NOMO-1 treated with DMSO at 0.1 percent for 48 hours (cell line): ENCODE results near the gene GJB4.
"Not testable (repeated sequence)": the region's sequence is repeated elsewhere in the genome, so short reads cannot be mapped to it uniquely, and the experiment has no call there.

ENCODE experiments used
- DNase-seq: peaks from one replicate; lab custom pipeline; 2025; ENCODE audit not compliant: unreplicated experiment; lab: John Stamatoyannopoulos, UW

The GJB4 gene

DNA sequence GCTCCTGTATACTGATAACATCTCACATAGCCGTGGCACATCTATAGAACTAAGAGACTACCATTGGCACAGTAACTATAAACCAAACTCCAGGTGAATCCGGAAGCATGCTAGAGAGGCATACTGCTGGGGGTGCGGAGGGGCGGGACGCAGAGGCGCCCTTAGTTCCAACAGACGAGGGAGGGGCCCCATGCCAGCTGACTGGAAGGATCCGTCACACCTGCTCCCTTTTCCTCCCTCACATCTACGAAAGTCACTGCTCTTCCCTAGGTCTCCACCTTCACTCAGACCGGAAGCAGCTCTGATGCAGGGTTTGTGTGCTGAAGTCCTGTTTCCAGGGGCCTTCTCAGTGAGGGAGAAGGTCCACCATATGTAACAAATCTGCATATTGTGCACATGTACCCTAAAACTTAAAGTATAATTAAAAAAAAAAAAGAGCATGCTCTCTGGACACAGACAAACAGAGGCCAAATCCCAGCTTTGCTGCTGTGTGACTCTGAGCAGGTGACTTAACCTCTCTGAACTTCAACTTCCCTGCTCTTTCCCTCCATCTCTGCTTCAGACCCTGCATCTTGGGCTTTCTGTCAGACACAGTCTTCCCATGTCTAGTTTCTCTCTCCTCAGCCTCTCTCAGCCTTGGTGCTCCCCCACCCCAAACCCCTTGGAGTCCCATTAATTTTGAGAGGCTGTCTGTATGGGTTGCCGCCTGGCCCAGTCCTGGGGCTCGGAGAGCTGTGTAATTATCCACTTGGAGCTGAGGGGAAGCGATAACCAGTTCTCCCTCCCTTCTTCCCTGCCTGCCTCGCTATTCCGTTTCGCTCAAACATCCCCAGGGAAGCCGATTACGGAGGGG lies 12.5 kb upstream of the GJB4 start:
- DNase-seq = no peak

DNA sequence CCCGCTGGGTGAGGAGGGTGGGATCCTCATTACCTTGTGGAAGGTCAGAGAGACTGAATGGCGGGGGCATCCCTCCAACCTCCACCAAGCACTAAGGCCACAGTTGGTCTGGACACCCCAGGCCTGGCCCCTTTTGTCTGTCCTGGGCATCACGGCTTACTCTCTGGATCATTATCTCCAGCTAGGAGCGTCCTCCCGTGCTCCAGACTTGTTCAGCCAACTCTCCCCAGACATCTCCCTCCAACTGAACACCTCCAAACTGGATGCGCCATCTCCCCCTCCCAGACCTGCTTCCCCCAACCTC lies 11.9 kb upstream of the GJB4 start:
- no peak for DNase-seq

DNA sequence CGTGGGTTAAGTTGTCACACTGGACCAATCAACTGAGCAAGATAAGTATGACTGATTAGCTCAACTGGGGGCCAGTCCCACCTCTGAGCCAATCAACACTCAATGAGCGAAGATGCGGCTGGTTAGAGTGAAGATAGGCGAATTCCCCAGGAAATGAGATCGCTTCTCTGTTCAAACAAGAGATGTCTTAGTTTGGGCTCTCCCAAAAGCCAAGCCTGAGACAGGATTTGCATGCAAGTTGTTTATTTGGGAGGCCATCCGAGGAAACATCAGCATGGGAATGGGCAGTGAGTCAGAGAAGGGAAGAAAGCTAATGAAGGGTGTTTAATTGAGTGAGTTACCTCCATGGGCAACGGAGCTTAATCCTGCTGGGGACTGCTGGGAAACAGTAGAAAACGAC lies 9.5 kb upstream of the GJB4 start:
- no peak for DNase-seq

DNA sequence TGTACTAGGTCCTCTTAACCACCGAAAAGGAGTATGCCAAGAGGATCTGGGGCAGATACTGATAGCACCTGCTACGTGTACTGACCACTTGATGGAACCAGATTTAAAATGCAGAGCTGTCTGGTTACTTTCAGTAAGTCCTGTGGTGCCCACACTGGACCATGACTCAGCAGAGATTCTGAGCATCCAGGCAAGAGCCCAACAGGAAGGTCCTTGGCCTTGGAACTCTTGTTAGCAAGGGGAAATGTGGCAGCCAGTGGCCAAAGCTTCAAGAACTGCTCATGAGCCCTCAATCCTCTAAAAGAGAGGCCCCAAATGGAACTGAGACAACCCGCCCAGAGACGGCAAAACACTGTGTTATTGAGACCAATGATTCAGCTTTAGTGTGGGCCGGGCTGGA lies 8.9 kb upstream of the GJB4 start:
- no peak for DNase-seq

DNA sequence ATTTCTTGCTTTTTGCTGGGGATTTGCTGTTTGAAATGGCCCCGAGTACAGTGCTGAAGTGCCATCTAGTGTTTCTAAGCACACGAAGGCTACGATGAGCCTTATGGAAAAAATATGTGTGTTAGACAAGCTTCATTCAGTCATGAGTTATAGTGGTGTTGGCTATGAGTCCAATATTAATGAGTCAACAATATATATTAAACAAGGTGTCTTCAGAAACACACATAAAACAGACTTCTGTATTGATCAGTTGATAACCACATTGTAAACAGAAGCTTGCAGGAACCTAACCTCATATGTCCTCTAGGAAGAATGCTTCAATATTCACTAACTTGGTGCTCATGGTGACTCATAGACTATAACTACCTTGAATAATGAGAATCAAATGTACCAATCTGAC lies 6.4 kb upstream of the GJB4 start:
- DNase-seq = no peak

DNA sequence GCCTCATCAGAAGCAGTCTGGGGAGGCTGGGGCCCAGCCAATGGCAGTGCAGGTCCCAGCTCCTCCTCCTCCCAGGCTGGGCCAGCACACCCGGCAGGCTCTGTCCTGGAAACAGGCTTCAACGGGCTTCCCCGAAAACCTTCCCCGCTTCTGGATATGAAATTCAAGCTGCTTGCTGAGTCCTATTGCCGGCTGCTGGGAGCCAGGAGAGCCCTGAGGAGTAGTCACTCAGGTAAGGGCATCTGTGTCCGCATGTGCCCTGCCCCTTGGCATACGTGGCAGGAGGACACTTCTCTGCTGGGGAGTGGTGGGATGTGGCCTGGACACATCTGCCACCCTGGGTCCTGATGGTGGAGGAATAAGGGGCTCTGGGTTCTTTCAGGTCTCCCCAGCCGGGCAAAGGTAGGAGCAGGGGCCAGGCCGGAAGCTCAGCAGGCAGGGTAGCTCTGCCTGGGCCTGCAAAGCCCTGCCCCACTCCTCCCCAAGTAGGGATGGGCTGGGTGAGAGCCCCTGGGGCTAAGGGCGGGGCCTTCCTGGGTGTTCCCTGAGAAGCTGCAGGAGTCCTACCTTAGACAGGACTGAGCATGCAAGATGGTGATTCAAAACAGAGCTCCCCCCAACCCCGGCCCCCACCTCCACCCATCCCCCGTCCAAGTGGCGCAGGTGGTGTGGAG lies 4.4 kb upstream of the GJB4 start, which contains the start of gene GJB5:
TSS of gene GJB5 (plus strand) at position 84 of the 674 bp plus-strand sequence. CDS start 2,284 bp downstream, outside the sequence.
- no peak for DNase-seq

DNA sequence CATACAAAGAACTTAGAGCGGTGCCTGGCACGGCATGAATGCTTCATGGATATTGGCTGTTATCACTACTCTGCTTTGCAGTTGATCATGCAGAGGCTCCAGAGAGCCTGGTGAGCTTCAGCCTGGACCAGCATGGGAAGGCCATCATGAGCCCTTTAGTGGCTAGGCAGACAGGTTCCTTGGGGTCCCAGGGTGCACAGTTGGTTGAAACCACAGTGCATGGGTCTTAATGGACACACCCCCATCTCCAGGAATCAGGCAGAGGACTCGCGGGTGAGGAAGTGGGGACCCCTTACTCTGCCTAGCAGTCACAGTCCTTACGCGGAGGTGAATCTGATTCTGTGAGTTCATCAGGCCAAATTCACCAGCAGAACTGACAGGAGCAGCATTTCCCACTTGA lies 3.6 kb upstream of the GJB4 start:
- DNase-seq = no peak

DNA sequence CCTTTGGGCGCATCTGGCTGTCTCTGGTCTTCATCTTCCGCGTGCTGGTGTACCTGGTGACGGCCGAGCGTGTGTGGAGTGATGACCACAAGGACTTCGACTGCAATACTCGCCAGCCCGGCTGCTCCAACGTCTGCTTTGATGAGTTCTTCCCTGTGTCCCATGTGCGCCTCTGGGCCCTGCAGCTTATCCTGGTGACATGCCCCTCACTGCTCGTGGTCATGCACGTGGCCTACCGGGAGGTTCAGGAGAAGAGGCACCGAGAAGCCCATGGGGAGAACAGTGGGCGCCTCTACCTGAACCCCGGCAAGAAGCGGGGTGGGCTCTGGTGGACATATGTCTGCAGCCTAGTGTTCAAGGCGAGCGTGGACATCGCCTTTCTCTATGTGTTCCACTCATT lies 2.2 kb upstream of the GJB4 start:
- no peak for DNase-seq

DNA sequence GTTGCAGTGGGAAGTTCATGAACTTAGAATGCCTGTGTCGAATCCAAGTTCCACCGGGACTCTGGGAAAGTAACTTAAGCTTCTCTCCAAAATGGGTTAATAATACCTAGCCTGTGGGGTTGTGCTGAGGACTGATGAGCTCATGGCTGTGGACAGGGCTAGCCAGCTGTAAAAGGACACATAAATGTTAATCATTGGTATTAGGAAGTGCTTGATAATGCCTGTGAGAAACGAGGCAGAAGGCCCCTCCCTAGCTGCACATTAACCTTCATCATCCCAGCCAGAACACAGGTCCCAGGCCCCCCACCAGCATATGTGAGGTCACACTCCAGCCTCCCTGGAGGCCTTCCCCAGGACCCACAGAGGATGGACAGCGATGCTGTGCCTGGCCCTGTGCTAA lies 789 bp upstream of the GJB4 start:
- DNase-seq = no peak

DNA sequence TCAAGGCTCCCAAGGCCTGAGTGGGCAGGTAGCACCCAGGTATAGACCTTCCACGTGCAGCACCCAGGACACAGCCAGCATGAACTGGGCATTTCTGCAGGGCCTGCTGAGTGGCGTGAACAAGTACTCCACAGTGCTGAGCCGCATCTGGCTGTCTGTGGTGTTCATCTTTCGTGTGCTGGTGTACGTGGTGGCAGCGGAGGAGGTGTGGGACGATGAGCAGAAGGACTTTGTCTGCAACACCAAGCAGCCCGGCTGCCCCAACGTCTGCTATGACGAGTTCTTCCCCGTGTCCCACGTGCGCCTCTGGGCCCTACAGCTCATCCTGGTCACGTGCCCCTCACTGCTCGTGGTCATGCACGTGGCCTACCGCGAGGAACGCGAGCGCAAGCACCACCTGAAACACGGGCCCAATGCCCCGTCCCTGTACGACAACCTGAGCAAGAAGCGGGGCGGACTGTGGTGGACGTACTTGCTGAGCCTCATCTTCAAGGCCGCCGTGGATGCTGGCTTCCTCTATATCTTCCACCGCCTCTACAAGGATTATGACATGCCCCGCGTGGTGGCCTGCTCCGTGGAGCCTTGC lies 1.7 kb downstream of the GJB4 start:
- no peak for DNase-seq

DNA sequence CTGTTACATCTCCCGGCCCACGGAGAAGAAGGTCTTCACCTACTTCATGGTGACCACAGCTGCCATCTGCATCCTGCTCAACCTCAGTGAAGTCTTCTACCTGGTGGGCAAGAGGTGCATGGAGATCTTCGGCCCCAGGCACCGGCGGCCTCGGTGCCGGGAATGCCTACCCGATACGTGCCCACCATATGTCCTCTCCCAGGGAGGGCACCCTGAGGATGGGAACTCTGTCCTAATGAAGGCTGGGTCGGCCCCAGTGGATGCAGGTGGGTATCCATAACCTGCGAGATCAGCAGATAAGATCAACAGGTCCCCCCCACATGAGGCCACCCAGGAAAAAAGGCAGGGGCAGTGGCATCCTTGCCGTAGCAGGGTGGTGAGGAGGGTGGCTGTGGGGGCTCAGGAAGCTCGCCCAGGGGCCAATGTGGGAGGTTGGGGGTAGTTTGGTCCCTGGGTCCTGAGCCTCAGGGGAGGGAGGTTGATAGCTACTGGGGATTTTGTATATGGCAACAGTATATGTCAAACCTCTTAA lies 2.3 kb downstream of the GJB4 start:
- no peak for DNase-seq

DNA sequence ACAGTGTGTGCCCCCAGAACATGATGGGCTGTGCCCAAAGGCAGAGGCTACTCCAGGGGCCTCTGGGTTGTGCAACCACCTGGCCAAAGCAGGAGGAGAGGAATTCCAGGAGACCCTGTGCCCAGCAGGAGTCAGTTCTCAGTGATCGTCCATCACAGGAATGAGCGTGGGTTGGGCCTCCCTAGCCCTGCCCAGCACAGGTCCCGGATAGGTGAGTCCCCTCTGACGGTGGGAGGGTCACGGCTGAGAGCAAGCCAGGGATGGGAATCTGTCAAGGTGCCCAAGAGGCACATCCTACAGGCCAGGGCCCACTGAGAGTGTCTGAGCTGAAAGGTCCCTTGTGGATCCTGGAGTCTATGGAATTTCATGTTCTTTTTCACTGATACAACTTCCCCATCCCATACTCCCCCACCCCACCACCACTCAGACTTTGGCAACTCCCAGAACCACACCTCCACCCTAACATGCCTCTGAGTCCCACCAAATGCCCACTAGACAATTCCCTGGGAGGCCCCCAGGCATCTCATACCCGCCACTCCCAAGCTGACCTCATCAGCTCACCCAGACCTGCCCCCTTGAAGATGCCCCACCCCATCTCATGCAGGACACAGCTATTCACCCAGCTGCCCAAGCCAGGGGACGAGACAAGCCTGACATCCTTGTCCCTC lies 3.1 kb downstream of the GJB4 start:
- DNase-seq = no peak

DNA sequence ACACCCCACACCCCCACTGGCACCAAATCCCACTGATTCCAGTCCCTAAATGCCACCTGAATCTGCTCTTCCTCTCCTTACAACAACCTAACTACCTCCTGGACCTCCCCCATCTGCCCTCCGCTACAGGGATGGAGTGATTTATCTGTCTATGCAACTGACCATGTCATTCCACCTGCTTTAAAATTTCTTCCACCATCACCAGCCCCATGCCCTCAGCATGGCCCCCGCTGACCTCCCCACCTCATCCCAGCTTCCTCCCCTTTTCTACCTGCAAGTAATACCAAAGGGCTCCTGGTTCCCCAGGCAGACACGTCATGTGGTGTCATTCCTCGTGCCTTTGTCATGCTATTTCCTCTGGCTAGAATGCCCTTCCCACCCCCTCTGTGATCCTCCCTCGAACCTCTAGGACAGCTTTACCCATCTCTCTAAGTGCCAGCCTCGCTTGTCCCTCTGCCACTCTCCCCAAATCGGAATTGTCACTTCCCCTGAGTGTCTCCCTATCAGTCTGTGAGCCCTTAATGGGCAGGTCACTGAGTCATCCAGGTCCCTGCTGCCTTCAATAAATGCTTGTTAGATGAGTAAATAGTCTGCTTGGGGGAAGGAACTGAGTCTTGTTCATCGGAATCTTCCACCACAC lies 3.7 kb downstream of the GJB4 start:
- DNase-seq = no peak

DNA sequence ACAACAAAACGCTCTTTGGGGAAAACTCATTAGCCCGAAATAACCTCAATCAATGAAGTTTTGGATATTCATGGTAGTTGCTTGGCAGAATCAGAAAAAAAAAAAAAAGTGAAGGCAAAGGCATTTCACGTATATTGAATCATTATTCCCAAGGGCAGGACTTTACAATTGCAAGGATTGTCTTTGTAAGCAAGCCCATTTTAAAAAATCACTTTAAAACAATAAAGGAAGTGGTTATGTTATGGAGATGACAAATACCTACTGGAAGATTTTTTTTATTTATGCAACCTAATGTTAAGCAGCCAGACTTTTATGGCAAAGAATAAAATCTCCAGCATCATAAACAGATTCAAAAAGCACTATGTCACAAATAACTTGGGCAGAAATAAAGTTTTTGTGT lies 9.3 kb downstream of the GJB4 start:
- no peak for DNase-seq

DNA sequence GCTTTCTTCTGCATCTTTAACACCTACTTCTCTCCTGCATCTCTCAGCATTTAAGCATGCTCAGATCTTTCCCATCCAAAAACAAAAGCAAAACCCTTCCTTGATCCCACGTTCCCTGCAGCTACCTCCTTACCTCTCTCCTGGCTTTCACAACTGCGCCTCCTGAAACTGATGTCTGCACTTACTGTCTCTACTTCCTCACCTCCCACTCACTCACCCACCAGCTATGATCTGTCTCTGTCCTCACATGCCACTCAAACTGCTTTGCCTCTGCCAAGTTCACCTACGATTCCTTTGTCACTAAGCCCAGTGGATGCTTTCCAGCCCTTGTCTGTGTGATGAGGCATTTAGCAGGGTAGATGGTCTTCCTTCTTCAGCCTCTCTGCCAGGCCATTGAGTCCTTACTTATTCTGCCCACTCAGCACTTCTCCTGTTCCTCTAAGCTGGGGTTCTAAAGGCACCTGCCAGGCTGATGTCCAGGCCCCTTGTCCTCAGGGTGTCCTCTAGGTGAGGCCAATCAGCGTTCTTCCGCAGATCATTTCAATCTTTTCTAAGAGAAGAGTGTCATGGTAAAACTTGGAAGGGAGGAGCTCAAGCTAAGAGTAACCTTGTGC lies 11.5 kb downstream of the GJB4 start:
- no peak for DNase-seq

DNA sequence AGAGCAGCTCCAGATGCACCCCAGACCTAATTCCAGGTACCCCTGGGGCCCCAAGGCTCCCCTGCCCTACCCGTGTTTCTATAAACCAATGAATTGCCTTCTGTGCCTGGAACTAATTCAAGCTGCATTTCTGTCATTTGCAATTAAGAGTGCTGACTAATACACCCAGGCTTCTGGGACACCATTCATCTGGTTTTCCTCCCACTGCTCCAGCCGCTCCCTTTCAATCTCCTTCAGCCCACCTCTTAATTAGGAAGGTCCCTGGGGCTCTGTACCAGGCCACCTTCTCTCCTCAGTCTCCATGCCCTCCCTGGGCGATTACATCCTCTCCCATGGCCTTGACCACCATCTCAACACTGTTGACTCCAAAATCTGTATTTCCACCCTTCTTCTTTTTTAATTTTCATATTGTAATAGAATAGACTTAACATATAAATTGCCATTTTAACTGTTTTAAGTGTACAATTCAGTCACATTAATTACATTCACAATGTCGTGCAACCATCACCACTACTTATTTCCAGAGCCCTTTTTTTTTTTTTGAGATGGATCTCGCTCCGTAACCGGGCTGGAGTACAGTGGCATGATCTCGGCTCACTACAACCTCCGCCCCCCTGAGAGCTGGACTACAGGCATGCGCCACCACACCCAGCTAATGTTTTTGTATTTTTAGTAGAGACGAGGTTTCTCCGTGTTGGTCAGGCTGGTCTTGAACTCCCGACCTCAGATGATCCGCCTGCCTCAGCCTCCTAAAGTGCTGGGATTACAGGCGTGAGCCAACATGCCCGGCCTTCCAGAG lies 12.2 kb downstream of the GJB4 start:
- DNase-seq = no peak

DNA sequence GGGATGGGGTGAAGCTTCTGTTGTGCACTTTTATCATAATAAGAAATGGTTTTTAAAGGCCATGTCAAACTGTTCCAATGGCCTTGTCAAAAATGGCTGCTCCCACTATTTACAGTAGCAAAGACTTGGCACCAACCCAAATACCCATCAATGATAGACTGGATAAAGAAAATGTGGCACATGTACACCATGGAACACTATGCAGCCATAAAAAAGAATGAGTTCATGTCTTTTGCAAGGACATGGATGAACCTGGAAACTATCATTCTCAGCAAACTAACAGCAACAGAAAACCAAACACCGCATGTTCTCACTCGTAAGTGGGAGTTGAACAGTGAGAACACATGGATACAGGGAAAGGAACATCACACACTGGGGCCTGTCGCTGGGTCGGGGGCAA lies 13.6 kb downstream of the GJB4 start:
- not testable (repeated sequence) for DNase-seq

DNA sequence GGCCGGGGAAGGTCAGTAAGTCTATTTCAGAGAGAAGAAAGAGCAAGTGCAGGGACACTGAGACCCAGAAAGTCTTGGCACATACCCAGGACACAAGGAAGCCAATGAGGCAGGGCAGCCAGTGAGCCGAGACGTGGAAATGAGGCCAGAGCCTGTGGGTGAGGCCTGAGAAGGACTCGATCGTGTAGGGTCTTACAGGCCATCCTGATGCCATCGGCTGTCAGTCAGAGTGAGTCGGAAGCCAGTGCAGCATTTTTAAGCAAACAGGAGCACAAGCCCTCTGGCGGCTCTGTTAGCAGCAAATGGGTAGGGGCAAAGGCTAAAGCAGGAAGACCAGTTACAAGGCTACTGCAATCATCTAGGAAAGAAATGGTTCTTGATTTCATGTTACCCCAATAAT lies 15.4 kb downstream of the GJB4 start:
- DNase-seq = no peak

DNA sequence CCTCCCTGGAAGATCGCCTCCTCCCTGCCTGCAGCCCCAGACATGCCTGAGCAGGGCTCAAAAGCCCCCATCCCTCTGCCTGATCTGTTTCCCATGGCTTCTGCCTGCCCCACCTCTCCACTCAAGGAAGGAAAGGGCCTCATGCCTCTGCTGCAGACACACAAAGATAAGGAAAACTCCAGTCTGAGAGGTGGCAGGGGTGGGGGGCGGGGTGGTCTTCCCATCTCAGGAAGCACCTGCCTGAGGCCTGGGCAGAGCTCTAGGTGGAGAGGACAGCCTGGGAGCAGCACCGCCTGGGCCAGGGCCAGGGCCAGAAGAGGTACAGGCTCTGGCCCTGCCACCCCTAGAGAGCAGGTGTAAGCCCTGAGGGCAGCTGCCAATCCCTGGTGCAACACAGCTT lies 17.4 kb downstream of the GJB4 start:
- no peak for DNase-seq
